HL-60 (cell line): ENCODE results near the gene LGALS9.
"Not testable (repeated sequence)": the region's sequence is repeated elsewhere in the genome, so short reads cannot be mapped to it uniquely, and the experiment has no call there.

Experiments used
- DNase-seq, 2 experiments: peaks; one replicate each; pipeline ENCODE4 v3.0.0-alpha.2; 2010 to 2020; ENCODE audit warnings: low read depth in 1 of 2, low spot score in 1 of 2
- H3K27ac ChIP-seq: fragments of 250-450 bp; sonication (Bioruptor Pico); replicated peaks from 2 replicates; pipeline ENCODE4 v1.5.1; 2020; ENCODE audit warnings: mild to moderate bottlenecking, moderate library complexity
- H3K27me3 ChIP-seq: fragments of 250-450 bp; sonication (Bioruptor Pico); 2 replicates; pipeline ENCODE4 v1.5.1; 2021; ENCODE audit warnings: mild to moderate bottlenecking, moderate library complexity; ENCODE audit not compliant: insufficient read depth, poor library complexity, severe bottlenecking
- H3K4me3 ChIP-seq: replicated peaks from 2 replicates; pipeline ENCODE4 v1.5.1; 2011; ENCODE audit warnings: mild to moderate bottlenecking, control low read depth, low read length; ENCODE audit not compliant: insufficient read depth
- CTCF ChIP-seq: IDR thresholded peaks from one replicate; pipeline ENCODE4 v1.5.1; 2011; ENCODE audit warnings: low read length, control low read depth, inconsistent platforms; ENCODE audit not compliant: insufficient read depth
- GABPA ChIP-seq: IDR thresholded peaks from 2 replicates; pipeline ENCODE4 v1.6.1; 2012; ENCODE audit warnings: low read depth
- POLR2AphosphoS5 ChIP-seq: IDR thresholded peaks from 2 replicates; pipeline ENCODE4 v1.6.1; 2012; ENCODE audit warnings: low read depth
- REST ChIP-seq: IDR thresholded peaks from 2 replicates; pipeline ENCODE4 v1.6.1; 2012; ENCODE audit warnings: low read depth; ENCODE audit not compliant: insufficient replicate concordance
- SPI1 ChIP-seq: IDR thresholded peaks from 2 replicates; pipeline ENCODE4 v1.6.1; 2012; ENCODE audit warnings: low read depth, mild to moderate bottlenecking, borderline replicate concordance

Gene LGALS9

GRCh38 chr17:27634776-27635175 is 3.8 kb downstream of the LGALS9 start:
- H3K27ac ChIP-seq = peak overlapping the region; percentile 43
- H3K4me3 ChIP-seq = no peak overlapping the region
- TF ChIP-seq POLR2AphosphoS5 (no peak), CTCF (no peak), GABPA (no peak), SPI1 (peak; percentile 62; the same call in 1 of the 2 replicates), REST (no peak)
- no peak for DNase-seq
- H3K27me3 ChIP-seq = no peaks in the 10 kb centered on the region

GRCh38 chr17:27635275-27635823 is 4.4 kb downstream of the LGALS9 start:
- peak; percentile 44 to 89 for DNase-seq
- no peak overlapping the region for H3K4me3 ChIP-seq
- TF ChIP-seq CTCF = no peak
- TF ChIP-seq SPI1 = peak; percentile 91
- peak overlapping the region; percentile 43 for H3K27ac ChIP-seq
- no peaks in the 10 kb centered on the region for H3K27me3 ChIP-seq

GRCh38 chr17:27636005-27636520 is 5.1 kb downstream of the LGALS9 start:
- H3K27me3 ChIP-seq, DNase-seq, H3K4me3 ChIP-seq: not testable (repeated sequence)
- peak overlapping the region; percentile 35 for H3K27ac ChIP-seq

GRCh38 chr17:27637818-27638217 is 6.8 kb downstream of the LGALS9 start:
- not testable (repeated sequence) for H3K27ac ChIP-seq, H3K27me3 ChIP-seq, H3K4me3 ChIP-seq, DNase-seq

- DNase-seq, H3K27ac ChIP-seq, H3K4me3 ChIP-seq, H3K27me3 ChIP-seq: not testable (repeated sequence)
These were observed 7.5 kb downstream of the LGALS9 start for GRCh38 chr17:27638415-27638914.

GRCh38 chr17:27640790-27641189 is 9.8 kb downstream of the LGALS9 start:
- DNase-seq = no peak
- no peak overlapping the region for H3K27ac ChIP-seq
- no peak overlapping the region for H3K4me3 ChIP-seq
- TF ChIP-seq POLR2AphosphoS5 = no peak
- no peak for TF ChIP-seq CTCF
- no peak for TF ChIP-seq SPI1
- no peak for TF ChIP-seq REST
- no peak for TF ChIP-seq GABPA
- H3K27me3 ChIP-seq = no peaks in the 10 kb centered on the region
